ES-I3 (cell line): ENCODE measurements around the gene MLKL.
"Not testable (repeated sequence)": the region's sequence is repeated elsewhere in the genome, so short reads cannot be mapped to it uniquely, and the experiment has no call there.

Experiments
- H3K36me3 ChIP-seq: 2 replicates; pipeline ENCODE4 v1.6.1; 2013; ENCODE audit warnings: mild to moderate bottlenecking, low read length, control low read depth, moderate library complexity; ENCODE audit not compliant: insufficient read depth
- H3K4me1 ChIP-seq: 2 replicates; pipeline ENCODE4 v1.6.1; 2013; ENCODE audit warnings: mild to moderate bottlenecking, control low read depth, low read length; ENCODE audit not compliant: insufficient read depth
- H3K9ac ChIP-seq: 2 replicates; pipeline ENCODE4 v1.6.1; 2013; ENCODE audit warnings: low read depth, mild to moderate bottlenecking, low read length, moderate library complexity
- H3K9me3 ChIP-seq: 2 replicates; pipeline ENCODE4 v1.6.1; 2013; ENCODE audit warnings: mild to moderate bottlenecking, low read length, moderate library complexity; ENCODE audit not compliant: control insufficient read depth, insufficient read depth

Gene MLKL

GRCh38 chr16:74659041-74659440, 41.6 kb downstream of the MLKL start:
- H3K36me3 ChIP-seq: peaks cover 48% of the 10 kb centered on the region

GRCh38 chr16:74657870-74658642, 42.6 kb downstream of the MLKL start:
- H3K9me3 ChIP-seq: no peaks in the 10 kb centered on the region
- H3K4me1 ChIP-seq: peaks cover 4% of the 10 kb centered on the region
- peaks cover 38% of the 10 kb centered on the region for H3K36me3 ChIP-seq
- H3K9ac ChIP-seq: no peak overlapping the region

More at GRCh38 chr16:74659041-74659440, 41.6 kb downstream of the MLKL start:
- Histone ChIP-seq H3K4me1 (peaks cover 4% of the 10 kb centered on the region), H3K9me3 (no peaks in the 10 kb centered on the region), H3K9ac (no peak overlapping the region)

GRCh38 chr16:74654536-74655050, 46.1 kb downstream of the MLKL start:
- H3K4me1 ChIP-seq: peaks cover 4% of the 10 kb centered on the region
- no peaks in the 10 kb centered on the region for H3K9me3 ChIP-seq
- peaks cover 29% of the 10 kb centered on the region for H3K36me3 ChIP-seq
- no peak overlapping the region for H3K9ac ChIP-seq

DNA sequence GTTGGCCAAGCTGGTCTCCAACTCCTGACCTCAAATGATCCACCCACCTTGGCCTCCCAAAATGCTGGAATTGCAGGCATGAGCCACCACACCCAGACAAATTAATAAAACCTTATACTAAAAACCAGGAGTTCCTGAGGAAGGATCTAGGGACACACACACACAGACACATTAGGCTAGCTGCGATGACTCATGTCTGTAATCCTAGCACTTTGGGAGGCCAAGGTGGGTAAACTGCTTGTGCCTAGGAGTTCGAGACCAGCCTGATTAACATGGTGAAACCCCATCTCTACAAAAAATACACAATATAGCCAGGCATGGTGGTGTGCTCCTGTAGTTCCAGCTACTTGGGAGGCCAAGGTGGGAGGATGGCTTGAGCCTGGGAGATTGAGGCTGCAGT, 47.8 kb downstream of the MLKL start:
- peaks cover 23% of the 10 kb centered on the region for H3K36me3 ChIP-seq

GRCh38 chr16:74652249-74652648, 48.4 kb downstream of the MLKL start:
- no peaks in the 10 kb centered on the region for H3K9me3 ChIP-seq
- H3K36me3 ChIP-seq: peaks cover 24% of the 10 kb centered on the region
- H3K4me1 ChIP-seq: peaks cover 4% of the 10 kb centered on the region
- no peak overlapping the region for H3K9ac ChIP-seq

More for the DNA sequence above, 47.8 kb downstream of the MLKL start:
- not testable (repeated sequence) for H3K9ac ChIP-seq, H3K9me3 ChIP-seq, H3K4me1 ChIP-seq

DNA sequence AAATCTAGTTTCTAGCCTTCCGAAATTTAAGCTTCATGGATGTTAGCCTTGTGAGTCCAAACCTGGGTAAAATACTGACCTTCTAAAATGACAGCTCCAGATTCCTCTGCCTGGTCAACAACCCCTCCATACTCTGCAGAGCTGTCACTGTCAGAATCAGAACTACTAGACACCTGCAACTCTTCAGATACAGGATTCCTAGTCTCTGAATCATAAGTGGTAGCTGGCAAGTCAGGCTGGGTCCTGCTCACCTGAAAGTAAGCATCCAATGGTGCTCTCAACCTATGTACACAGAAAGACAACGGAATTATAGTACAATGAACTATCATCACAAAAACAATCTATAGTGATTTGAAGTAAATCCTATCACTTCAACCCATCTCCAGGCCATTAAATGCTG, 48.8 kb downstream of the MLKL start:
- H3K9me3 ChIP-seq: no peaks in the 10 kb centered on the region
- H3K36me3 ChIP-seq: peaks cover 27% of the 10 kb centered on the region

DNA sequence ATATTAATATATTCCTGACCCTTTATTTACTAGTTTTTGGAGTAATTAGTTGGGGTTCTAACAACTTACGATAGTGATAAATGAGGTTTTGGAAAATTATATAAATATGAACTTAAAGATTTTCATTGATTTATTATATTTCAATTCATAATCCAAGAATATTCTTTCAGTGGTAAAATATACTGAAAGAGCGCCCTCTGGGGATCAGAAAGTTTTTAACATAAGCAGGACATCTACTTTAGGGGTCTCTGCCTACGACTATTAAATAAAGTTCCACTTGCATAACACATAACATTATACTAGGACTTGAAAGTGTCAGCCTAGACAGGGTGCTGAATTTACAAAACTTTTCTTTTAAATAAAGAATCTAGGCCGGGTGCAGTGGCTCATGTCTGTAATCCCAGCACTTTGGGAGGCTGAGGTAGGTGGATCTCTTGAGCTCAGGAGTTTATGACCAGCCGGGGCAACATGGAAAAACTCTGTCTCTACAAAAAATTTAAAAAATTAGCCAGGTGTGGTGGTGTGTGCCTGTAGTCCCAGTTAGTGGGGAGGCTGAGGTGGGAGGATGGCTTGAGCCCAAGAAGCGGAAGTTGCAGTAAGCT, 49.6 kb downstream of the MLKL start:
- peaks cover 31% of the 10 kb centered on the region for H3K36me3 ChIP-seq

More for the DNA sequence above, 48.8 kb downstream of the MLKL start:
- no peak overlapping the region for H3K9ac ChIP-seq
- H3K4me1 ChIP-seq: peaks cover 4% of the 10 kb centered on the region; the same call in 1 of the 2 replicates

GRCh38 chr16:74649839-74650504, 50.7 kb downstream of the MLKL start:
- no peak overlapping the region for H3K9ac ChIP-seq
- H3K9me3 ChIP-seq: no peaks in the 10 kb centered on the region
- H3K4me1 ChIP-seq: peaks cover 4% of the 10 kb centered on the region; the same call in 1 of the 2 replicates
- peaks cover 33% of the 10 kb centered on the region for H3K36me3 ChIP-seq

More for the DNA sequence above, 49.6 kb downstream of the MLKL start:
- Histone ChIP-seq H3K4me1 (peaks cover 4% of the 10 kb centered on the region; the same call in 1 of the 2 replicates), H3K9ac (no peak overlapping the region), H3K9me3 (no peaks in the 10 kb centered on the region)

DNA sequence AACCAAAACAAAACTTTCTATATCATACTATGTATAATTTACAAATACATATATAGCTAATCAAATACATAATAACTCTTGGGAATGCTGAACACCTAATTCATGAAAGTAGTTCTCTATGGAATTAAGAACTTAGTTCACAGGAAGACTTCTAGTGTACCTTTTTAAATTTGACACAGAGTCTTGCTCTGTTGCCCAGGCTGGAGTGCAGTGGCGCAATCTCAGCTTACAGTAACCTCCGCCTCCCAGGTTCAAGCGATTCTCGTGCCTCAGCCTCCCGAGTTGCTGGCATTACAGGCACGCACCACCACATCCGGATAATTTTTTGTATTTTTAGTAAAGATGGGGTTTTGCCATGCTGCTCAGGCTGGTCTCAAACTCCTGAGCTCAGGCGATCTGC, 58.7 kb downstream of the MLKL start:
- Histone ChIP-seq H3K9me3 (no peaks in the 10 kb centered on the region), H3K9ac (no peak overlapping the region), H3K4me1 (no peaks in the 10 kb centered on the region), H3K36me3 (peaks cover 24% of the 10 kb centered on the region)

DNA sequence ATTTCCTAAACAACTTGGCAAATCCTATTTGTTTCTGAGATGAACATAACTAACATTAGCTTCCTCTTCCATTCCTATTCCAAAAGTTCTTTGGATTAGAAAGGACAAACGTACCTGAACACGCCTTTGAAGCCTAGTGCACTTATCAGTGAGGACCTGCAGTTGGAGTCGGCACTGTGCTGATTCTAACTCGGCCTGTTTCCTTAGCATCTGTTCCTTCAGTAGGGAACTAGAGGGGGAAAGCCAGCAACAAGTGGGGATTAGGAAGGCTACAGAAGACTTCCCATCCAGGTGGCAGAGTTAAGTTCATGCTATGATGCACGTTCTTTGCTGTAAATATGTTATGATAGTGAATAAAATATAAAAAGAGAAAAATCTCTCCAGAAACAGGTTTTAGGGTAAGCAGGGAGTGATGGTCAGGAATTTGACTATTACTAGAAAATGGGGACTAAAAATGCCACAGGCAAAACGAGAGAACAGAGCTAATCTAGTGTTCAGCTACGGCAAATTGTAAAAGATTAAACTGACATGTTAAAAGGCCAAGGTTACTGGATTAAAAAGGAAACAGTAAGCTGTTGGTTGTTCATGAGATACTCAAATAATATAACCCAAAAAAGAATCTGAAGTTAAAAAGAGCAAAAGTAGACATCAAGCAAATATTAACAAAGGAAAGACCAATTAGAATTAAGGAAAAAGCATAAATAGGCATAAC, 62.8 kb downstream of the MLKL start:
- Histone ChIP-seq H3K9ac (no peak overlapping the region), H3K36me3 (peaks cover 19% of the 10 kb centered on the region), H3K9me3 (no peaks in the 10 kb centered on the region), H3K4me1 (no peaks in the 10 kb centered on the region)

GRCh38 chr16:74635303-74635702, 65.4 kb downstream of the MLKL start:
- Histone ChIP-seq H3K4me1 (no peaks in the 10 kb centered on the region), H3K9me3 (no peaks in the 10 kb centered on the region), H3K36me3 (peaks cover 33% of the 10 kb centered on the region), H3K9ac (no peak overlapping the region)

DNA sequence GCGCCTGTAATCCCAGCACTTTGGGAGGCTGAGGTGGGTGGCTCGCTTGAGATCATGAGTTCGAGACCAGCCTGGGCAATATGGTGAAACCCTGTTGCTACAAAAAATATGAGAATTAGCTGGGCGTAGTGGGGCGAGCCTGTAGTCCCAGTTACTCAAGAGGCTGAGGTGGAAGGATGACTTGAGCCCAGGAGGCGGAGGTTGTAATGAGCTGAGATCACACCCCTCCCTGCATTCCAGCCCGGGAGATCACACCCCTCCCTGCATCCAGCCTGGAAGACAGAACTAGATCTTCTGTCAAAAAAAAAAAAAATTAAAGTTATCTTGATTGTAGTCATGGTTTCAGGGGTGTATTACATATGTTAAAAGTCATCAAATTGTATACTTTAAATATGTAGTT, 67.0 kb downstream of the MLKL start:
- Histone ChIP-seq H3K36me3 (peaks cover 43% of the 10 kb centered on the region), H3K4me1 (no peaks in the 10 kb centered on the region), H3K9ac (no peak overlapping the region), H3K9me3 (no peaks in the 10 kb centered on the region)

DNA sequence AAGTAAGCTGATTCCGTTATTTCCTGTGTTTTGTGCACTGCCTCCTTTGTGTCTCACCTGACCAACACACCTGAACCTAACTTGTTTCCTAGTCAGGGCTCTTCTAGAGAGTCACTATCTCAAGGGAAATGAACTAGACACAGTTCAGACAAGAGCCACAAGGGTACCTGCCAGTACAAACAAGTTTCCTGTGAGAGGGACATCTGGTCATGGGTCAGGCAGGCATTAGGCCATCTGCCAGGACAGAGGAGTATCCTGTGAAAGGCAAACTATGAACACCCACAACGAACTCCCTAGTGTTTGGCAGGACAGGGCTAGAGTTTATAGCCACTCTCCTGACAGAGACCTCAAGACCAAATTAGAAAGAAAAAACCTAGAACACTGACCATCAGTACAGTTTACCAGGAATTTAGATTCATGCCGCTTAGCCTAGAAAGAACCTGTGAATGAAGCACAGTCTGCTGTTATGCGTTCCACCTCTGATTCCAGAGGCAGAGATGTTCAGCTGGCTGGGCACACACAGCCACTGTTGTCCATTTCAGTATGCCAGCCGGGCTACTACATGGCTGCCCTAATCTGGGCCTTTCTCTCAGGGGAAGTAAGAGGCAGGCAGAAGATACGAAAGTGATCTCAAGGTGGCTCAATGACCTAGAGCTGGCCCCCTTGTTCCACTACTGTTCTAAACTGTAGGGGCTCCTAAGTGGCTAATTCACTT, 73.0 kb downstream of the MLKL start:
- no peak overlapping the region for H3K9ac ChIP-seq
- H3K4me1 ChIP-seq: no peaks in the 10 kb centered on the region
- H3K9me3 ChIP-seq: no peaks in the 10 kb centered on the region
- peaks cover 48% of the 10 kb centered on the region for H3K36me3 ChIP-seq
